HG02970 (cell line): Measurements from ENCODE around the gene C4orf50.
"Not testable (repeated sequence)": the region's sequence is repeated elsewhere in the genome, so short reads cannot be mapped to it uniquely, and the experiment has no call there.

ENCODE experiments used
- ATAC-seq: cut with Tn5 transposase; IDR thresholded peaks from one replicate; pipeline ENCODE4 v1.9.1; 2021; ENCODE audit warnings: mild to moderate bottlenecking, moderate library complexity, moderate number of reproducible peaks; ENCODE audit not compliant: unreplicated experiment, low FRiP score

Gene C4orf50

DNA sequence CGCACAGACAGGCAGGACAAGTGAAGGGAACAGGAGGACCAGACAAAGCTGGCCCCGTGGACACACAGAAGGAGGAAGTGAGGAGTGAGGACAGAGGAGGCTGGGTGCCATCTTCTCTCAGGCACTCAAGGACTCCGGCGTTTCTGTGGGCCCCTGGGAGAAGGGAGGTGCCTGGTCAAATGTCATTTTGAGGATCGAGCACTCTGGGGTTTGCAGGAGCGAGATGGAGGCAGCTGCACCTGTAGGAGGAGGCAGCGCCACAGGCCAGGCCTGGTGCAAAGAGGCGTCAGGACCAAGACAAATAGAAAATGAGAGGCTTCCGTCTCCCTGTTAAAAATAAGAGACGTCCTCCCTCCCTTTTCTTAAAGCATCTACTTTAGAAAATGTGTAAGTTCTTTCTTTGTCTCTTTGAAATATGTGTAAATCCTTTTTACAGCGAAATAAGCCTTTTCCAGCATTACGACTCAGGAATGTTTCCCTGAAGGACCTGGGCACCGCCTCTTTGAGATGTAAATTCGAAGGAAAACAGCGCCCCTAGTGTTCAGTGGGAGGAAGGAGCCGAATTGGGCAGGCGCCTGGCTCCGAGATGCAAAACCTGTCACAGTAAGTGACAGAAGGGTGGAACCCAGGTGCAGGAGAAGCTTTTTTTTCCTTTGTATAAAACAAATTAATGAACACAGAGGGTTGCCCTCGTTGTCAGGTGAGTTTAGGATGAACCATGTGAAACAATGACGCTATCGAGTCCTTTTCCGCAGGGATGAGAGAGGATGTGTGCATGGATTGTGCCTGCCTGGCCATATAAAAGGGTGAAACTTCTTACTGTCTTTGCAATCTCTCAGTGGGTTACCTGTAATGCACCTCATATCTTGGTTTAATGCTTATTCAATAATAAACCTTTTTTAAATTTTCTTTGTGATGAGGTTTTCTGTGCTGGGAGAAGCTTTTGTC, 1.4 kb upstream of the C4orf50 start:
- no peak for ATAC-seq

DNA sequence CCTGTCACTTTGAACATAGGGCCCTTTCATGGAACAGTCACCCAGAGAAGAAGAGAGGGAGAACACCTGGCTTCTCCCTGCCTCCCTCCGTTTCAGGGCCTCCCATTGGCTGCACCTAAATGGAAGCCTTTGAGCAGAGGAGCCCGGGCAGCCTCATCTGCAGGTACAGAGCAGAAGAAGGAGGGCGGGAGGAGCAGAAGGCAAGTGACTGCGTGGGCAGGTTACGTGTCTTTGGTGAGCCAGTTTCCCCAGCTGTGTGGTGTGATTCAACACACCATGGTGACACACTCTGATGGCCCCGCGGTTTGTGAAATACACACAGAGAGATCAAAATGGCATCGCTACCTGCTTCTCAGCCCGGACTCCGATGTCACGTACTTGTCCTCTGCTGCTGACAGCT, 431 bp downstream of the C4orf50 start:
- ATAC-seq = no peak

DNA sequence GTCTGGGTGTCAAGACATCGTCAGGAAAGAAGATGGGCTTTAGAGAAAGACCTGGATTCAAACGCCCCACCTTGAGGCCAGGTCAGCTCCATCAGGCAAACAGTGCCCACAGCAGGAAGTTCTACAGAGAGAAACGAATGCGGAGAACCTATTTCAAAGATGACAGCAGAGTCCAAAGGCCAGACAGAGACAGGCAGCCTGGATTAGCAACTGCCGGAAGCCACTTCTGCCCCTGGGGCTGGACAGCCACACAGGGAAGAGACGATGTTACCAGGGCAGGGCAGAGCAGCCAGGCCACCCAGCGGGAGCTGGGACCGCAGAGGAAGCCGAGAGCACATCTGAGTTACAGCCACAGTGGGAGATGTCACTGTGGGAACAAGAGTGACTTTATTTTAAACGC, 1.2 kb downstream of the C4orf50 start:
- no peak for ATAC-seq

GRCh38 chr4:6013564-6013963, 4.7 kb downstream of the C4orf50 start:
- ATAC-seq = no peak

GRCh38 chr4:6012200-6012599, 6.0 kb downstream of the C4orf50 start:
- ATAC-seq = no peak

DNA sequence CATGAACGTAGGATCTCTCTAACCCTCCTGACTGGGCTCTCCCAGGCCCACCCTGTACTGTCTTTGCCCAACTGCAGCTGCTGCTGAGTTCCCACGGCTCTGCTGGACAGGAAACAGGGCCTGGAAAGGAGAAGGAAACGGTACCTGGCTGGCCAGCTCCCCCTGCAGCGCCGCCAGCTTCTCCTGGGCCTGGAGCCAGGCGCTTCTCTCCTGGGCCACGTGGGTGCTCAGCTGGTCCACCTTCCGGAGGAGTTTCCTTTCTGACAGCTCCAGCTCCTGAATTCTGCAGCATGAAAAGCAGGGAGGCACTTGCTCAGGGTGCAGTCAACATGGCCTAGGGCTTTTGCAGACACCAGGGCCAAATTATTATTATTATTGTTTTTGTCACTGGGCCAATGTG, 6.5 kb downstream of the C4orf50 start:
- ATAC-seq = no peak

GRCh38 chr4:6011271-6011671, 7.0 kb downstream of the C4orf50 start:
- ATAC-seq = no peak

DNA sequence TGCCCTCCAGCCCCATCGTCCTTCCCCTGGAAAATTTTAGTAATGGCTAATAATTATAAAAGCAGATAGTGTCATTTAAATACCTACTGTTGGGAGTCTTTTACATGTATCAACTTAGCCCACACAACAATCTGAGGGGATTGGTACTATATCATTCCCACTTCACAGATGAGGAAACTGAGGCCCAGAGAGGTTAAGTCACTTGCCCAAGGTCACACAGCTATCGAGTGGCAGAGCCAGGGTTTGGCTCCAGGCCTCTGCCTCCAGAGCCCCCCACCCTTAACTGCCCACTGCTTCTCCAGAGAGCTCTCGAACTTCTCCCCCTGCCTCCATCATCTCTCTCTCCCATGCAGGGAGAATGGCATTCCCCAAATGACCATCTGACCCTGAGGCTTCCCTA, 7.4 kb downstream of the C4orf50 start:
- ATAC-seq = no peak

DNA sequence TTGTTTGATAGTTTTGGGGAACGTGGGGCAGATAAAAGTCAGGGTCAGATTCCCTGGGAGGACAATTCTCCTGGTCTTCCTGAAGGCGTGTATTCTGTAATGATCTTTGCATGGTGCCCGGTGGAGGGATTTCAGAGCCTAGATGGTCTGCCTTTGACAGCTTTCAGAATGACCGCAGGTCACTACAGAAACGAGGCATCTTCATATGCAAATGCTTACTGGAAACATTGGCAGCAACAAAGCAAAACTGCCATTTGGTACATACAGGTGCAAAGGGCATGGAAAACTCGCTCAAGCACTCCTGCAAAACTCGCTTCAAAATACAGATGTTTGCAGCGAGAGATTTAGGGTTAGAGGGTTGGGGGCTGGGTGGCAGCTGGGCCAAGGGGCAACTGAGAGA, 8.8 kb downstream of the C4orf50 start:
- ATAC-seq = no peak

DNA sequence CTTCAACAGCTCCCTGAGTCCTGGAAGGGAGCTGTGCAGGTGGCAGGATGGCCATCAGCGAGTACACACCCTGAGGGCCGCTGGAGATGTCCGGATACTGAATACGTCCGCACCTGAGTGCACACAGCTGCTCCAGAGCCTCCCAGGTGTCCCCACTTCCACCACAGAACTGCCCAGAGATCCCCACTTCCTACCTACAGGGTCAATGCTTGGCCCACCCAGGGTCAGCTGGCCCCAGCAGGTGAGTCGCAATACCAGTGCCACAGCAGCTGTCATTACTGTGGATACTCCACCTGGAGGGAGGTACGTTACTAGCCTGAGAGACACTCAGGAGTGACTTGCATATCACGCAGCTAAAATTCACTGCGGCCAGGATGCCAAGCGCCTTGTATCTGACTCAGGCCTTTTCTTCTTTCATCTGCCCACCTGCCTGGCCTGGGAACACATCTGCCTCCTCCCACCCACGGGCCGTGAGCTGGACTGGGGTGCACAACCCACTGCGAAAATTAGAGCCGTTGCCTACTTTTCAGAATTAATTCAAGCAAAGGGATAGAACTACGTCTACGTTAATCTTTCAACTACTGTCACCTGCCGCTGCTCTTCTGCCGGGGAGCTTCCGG, 9.4 kb downstream of the C4orf50 start:
- no peak for ATAC-seq

DNA sequence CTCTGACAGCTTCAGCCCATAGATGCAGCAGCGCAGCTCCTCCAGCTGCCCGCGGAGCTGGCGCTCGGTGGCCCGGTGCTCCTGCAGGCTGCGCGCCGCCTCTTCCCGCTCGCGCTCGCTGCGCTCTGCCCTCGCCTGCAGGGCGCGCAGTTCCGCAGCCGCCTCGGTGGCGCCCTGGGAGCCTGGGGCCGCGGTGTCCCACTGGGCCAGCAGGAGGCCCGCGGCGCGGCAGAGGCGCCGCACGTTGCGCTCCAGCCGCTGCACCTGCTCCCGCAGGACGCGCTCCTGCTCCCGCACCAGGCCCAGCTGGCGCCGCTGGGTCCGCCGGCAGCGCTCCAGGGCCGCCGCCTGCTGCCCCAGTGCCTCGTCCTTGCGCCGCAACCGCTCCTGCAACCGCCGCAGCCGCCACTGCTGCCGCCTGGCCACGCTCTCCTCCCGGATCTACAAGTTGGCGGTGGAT, 10.1 kb downstream of the C4orf50 start:
- ATAC-seq = no peak

- ATAC-seq = no peak
Measured at GRCh38 chr4:6005175-6005574, 13.1 kb downstream of the C4orf50 start.

DNA sequence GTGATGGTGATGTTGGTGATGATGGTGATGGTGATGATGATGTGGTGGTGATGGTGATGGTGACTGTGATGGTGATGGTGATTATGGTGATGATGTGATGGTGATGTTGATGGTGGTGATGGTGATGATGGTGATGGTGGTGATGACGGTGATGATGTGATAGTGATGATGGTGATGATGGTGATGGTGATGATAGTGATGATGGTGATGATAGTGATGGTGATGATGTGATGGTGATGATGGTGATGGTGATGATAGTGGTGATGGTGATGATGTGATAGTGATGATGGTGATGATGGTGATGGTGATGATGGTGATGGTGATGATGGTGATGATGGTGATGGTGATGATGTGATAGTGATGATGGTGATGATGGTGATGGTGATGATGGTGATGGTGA, 14.7 kb downstream of the C4orf50 start:
- not testable (repeated sequence) for ATAC-seq

- ATAC-seq = no peak
Measured at GRCh38 chr4:6002926-6003325, 15.3 kb downstream of the C4orf50 start.

DNA sequence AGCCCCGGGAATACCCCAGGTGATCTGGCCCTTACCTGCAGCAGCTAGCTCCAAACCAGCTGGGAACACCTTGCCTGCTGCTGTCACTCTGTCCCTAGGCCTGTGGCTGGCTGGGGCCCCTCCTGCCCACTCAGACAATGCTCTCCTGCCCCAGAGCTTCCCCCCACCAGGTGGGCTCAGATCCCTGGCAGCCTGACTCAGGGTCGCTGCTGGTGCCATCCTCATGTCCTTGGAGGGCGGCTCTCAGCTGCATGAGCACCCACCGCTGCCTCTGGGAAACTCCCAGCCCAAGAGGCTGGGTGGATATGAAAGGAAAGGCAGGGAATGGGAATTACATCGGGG, 15.8 kb downstream of the C4orf50 start:
- ATAC-seq = no peak

- ATAC-seq = no peak
Measured at GRCh38 chr4:6001680-6002491, 16.3 kb downstream of the C4orf50 start.

DNA sequence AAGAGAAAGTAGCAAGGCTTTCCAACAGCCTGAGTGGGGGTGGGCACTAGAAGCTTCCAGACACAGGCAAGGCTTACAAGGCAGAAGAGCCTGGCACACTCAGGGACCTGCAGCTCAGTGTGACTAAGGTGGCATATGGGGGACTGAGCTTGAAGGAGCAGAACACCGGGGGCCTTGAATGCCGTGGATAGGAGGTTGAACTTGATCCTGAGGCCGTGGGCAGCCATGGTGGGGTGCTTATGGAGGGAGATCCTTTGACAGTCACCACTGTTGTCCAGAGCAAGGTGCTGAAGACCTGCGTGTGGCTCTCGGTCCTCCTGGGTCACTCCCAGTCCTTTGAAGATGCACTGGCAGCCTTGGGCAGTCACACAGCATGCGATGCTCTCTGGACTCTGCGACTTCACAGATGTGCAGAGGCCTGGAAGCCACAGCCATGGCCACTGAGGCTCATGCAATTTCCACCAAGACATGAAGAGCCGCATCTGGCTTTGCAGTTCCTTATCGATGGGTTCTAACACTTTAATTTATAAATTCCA, 18.3 kb downstream of the C4orf50 start:
- ATAC-seq = no peak

GRCh38 chr4:5999356-5999755, 18.9 kb downstream of the C4orf50 start:
- no peak for ATAC-seq

DNA sequence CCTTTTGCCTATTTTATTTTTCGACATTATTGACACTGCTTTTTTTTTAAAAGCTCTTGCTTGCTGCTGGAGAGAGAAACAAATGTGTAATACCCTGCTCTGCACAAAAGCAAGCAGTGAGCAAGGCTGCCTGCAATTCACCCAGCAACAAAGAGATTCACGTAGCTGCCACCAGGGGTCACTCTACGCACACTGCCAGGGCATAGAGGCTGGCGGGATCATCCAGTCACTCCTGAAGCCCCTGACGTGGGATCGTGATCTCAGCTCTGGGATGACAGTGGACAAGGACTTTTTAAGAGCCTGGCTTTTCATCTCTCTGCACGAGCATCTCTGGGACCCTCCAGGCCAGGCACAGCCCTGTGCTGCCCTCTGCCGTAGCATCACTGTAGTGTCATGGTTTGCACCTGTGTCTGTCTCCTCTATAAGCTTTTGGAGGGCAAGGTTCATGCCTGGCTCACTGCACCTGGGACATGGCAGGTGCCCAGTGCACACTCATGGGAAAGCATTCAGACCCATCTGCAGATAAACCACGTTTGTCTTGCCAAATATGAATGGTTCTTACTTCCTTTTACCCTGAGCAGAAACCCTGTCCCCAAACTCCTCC, 19.8 kb downstream of the C4orf50 start:
- peak; percentile 44 for ATAC-seq

- no peak for ATAC-seq
Measured at GRCh38 chr4:5996641-5997040, 21.6 kb downstream of the C4orf50 start.
